ENCODE results near the gene MAML2. TPM values are rescaled to one million over a fixed set of nuclear protein-coding genes. Genes with fewer than 3 reads are reported as not detected.

MAML2 gene
- total and polyA plus RNA-seq, 2 of the 8 experiments (the other 6 are each of a cell fraction or from before 2014, with no cell fraction given) = 3.8 to 6.6 TPM

GRCh38 chr11:96358321-96358720 lies 15.3 kb upstream of the MAML2 start:
- Histone ChIP-seq H3K27me3 (replicated peaks in 1 of 4; ENCODE audit: control insufficient read depth in 3 of 4, extremely low read depth in 1 of 4, insufficient read depth in 3 of 4, low read length in 3 of 4) (no peaks in the 10 kb centered on the region), H2BK120ac (replicated peaks; ENCODE audit: low read depth, low read length) (no peak overlapping the region), H3K27ac (ENCODE audit: low read depth, low read length) (no peak overlapping the region), H4K91ac (replicated peaks; ENCODE audit: insufficient read length, low read length) (no peak overlapping the region), H3K4me2 (ENCODE audit: insufficient read depth in 1 of 2, low read depth in 2 of 2, low read length in 2 of 2) (no peak overlapping the region), H3K36me3 (ENCODE audit: control insufficient read depth in 2 of 4, insufficient read depth in 4 of 4, low read length in 3 of 4) (peaks cover 0 to 8% (median 0%) of the 10 kb centered on the region in 4 experiments; a peak in 3 of 8 replicates), H2AK5ac (ENCODE audit: low read depth, low read length) (no peak overlapping the region), H3K79me1 (ENCODE audit: low read depth, low read length) (no peaks in the 10 kb centered on the region), H3K79me2 (ENCODE audit: control insufficient read depth in 1 of 2, insufficient read depth in 2 of 2, low read length in 2 of 2) (no peaks in the 10 kb centered on the region), H3K56ac (replicated peaks; ENCODE audit: insufficient read length, low read depth, low read length) (no peak overlapping the region), H3K4me1 (replicated peaks in 1 of 4; ENCODE audit: control insufficient read depth in 3 of 4, insufficient read depth in 4 of 4, low read length in 3 of 4) (no peaks in the 10 kb centered on the region), H2BK12ac (ENCODE audit: low read depth, low read length) (no peak overlapping the region), H3K23me2 (ENCODE audit: low read depth, low read length) (no peaks in the 10 kb centered on the region), H4K20me1 (replicated peaks in 1 of 2; ENCODE audit: control insufficient read depth in 1 of 2, insufficient read depth in 2 of 2, low read length in 2 of 2) (no peaks in the 10 kb centered on the region), H2BK5ac (ENCODE audit: low read depth, low read length) (no peak overlapping the region), H2AFZ (ENCODE audit: low read length) (no peak overlapping the region), H2BK20ac (ENCODE audit: low read length) (no peak overlapping the region), H3K4me3 (ENCODE audit: extremely low read depth in 1 of 4, insufficient read depth in 2 of 4, low read depth in 3 of 4, low read length in 4 of 4) (no peak overlapping the region), H3K9me3 (ENCODE audit: insufficient read depth in 2 of 2, low read depth in 1 of 2, low read length in 1 of 2) (no peaks in the 10 kb centered on the region), H3K23ac (ENCODE audit: insufficient read length) (no peak overlapping the region), H4K5ac (ENCODE audit: insufficient read length, low read depth, low read length) (no peak overlapping the region), H3K14ac (ENCODE audit: insufficient read length) (no peak overlapping the region), H4K8ac (ENCODE audit: extremely low read depth, insufficient read depth, low read length) (no peak overlapping the region), H3K9ac (replicated peaks in 1 of 4; ENCODE audit: extremely low read depth in 1 of 4, low read depth in 3 of 4, low read length in 3 of 4) (no peak overlapping the region), H3K18ac (ENCODE audit: extremely low read depth, low read length) (no peak overlapping the region), H2BK15ac (ENCODE audit: low read length) (no peak overlapping the region), H3K4ac (replicated peaks; ENCODE audit: insufficient read length, low read depth, low read length) (no peak overlapping the region)
- WGBS, 2 experiments (ENCODE audit: extremely low coverage in 1 of 2, insufficient coverage in 1 of 2, insufficient read length in 1 of 2, insufficient replicate concordance in 2 of 2, low coverage in 1 of 2, low lambda C conversion rate in 2 of 2, missing lambda C conversion rate in 1 of 2) = 91% methylated on average over 3 of the region's 3 CpGs; no CpG with 5 or more reads in 1 of the 2 experiments
- DNase-seq (ENCODE audit: low read depth in 1 of 2, low spot score in 2 of 2) (no peak), FAIRE-seq (no peak)
- TF ChIP-seq ZNF274 (IDR thresholded peaks at IDR 0.05; ENCODE audit: borderline replicate concordance, extremely low read depth, low read length) (no peak), EP300 (IDR thresholded peaks at IDR 0.05; ENCODE audit: borderline replicate concordance in 1 of 2, low read depth in 2 of 2, low read length in 2 of 2) (no peak), ASH2L (IDR thresholded peaks at IDR 0.05; ENCODE audit: low read length) (no peak), SIX5 (IDR thresholded peaks at IDR 0.05; ENCODE audit: low read depth, low read length) (no peak), RNF2 (IDR thresholded peaks at IDR 0.05; ENCODE audit: borderline replicate concordance, low read depth, low read length, missing control alignments, poor library complexity, severe bottlenecking) (no peak)
- TF ChIP-seq, protein P1, sequence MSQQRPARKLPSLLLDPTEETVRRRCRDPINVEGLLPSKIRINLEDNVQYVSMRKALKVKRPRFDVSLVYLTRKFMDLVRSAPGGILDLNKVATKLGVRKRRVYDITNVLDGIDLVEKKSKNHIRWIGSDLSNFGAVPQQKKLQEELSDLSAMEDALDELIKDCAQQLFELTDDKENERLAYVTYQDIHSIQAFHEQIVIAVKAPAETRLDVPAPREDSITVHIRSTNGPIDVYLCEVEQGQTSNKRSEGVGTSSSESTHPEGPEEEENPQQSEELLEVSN (IDR thresholded peaks at IDR 0.05) = no peak
- CTCF ChIA-PET (ENCODE audit: partially characterized antibody) = interaction anchor here (1.0 to 1.9 kb wide), 2 partner anchors 16 to 239 kb away, joined by 3 to 7 read pairs; partner anchors contain the start of gene MAML2
- POLR2A ChIA-PET (ENCODE audit: partially characterized antibody) = no interaction called here
